PC-3 (cell line): ENCODE measurements around the gene ITGAV. TPM values are rescaled to one million over a fixed set of nuclear protein-coding genes. Genes with fewer than 3 reads are reported as not detected.

Experiments used
- ATAC-seq: fragments of 200-7000 bp; cut with Tn5 transposase; 2 replicates; pipeline ENCODE4 v1.9.1; 2020; ENCODE audit warnings: mild to moderate bottlenecking, moderate library complexity
- BruUV-seq: library from RNA; stranded (reverse); fragments of 400-500 nt; replicated peaks from 2 replicates; lab custom pipeline; 2021; lab: Mats Ljungman, UMichigan
- CTCF ChIA-PET: fragments of 300-600 bp; sonication (Branson Sonifier 250); formaldehyde crosslinking; loops from one replicate; lab custom pipeline; 2022; ENCODE audit warnings: antibody characterized with exemption; lab: Charles Lee
- POLR2A ChIA-PET: fragments of 300-600 bp; sonication (Branson Sonifier 250); formaldehyde crosslinking; loops from one replicate; lab custom pipeline; 2022; ENCODE audit warnings: antibody characterized with exemption; ENCODE audit not compliant: unreplicated experiment; lab: Charles Lee
- DNase-seq: peaks from one replicate; pipeline ENCODE4 v3.0.0-alpha.2; 2015
- H2AFZ ChIP-seq: fragments of 300-600 bp; sonication (generic); 2 replicates; pipeline ENCODE4 v1.6.0; 2016; ENCODE audit warnings: antibody characterized with exemption, low read length
- H3F3A ChIP-seq: fragments of 300-600 bp; sonication (generic); one replicate; pipeline ENCODE4 v1.6.0; 2017; ENCODE audit warnings: antibody characterized with exemption, low read length, control low read depth, mild to moderate bottlenecking; ENCODE audit not compliant: unreplicated experiment
- H3K27ac ChIP-seq: fragments of 300-600 bp; sonication (generic); 2 replicates; pipeline ENCODE4 v1.5.1; 2016; ENCODE audit warnings: mild to moderate bottlenecking, low read length
- H3K27me3 ChIP-seq: fragments of 300-600 bp; sonication (generic); 2 replicates; pipeline ENCODE4 v1.6.1; 2016; ENCODE audit warnings: low read length, mixed read lengths
- H3K36me3 ChIP-seq: fragments of 300-600 bp; sonication (generic); 2 replicates; pipeline ENCODE4 v1.6.1; 2016; ENCODE audit warnings: low read depth, mixed run types, low read length, mixed read lengths
- H3K4me1 ChIP-seq: fragments of 300-600 bp; sonication (generic); 2 replicates; pipeline ENCODE4 v1.5.1; 2016; ENCODE audit warnings: low read length; ENCODE audit not compliant: insufficient read depth
- H3K4me2 ChIP-seq: fragments of 300-600 bp; sonication (generic); 2 replicates; pipeline ENCODE4 v1.6.0; 2016; ENCODE audit warnings: low read length
- H3K4me3 ChIP-seq: fragments of 300-600 bp; sonication (generic); 2 replicates; pipeline ENCODE4 v1.5.1; 2016; ENCODE audit warnings: mild to moderate bottlenecking, low read length, mixed read lengths
- H3K79me2 ChIP-seq: fragments of 300-600 bp; sonication (generic); 2 replicates; pipeline ENCODE4 v1.6.1; 2017; ENCODE audit warnings: low read length, mixed read lengths
- H3K9ac ChIP-seq: fragments of 300-600 bp; sonication (generic); 2 replicates; pipeline ENCODE4 v1.6.0; 2016; ENCODE audit warnings: mild to moderate bottlenecking, low read length
- H3K9me2 ChIP-seq: fragments of 300-600 bp; sonication (generic); replicated peaks from 2 replicates; pipeline ENCODE4 v1.6.1; 2016; ENCODE audit warnings: mixed run types, low read length, mixed read lengths
- H3K9me3 ChIP-seq: fragments of 300-600 bp; sonication (generic); 2 replicates; pipeline ENCODE4 v1.6.1; 2016; ENCODE audit warnings: low read length, mixed read lengths
- H4K20me1 ChIP-seq: fragments of 300-600 bp; sonication (generic); 2 replicates; pipeline ENCODE4 v1.6.1; 2016; ENCODE audit warnings: low read length, mixed read lengths
- CTCF ChIP-seq: fragments of 300-600 bp; sonication (generic); conservative IDR thresholded peaks from 2 replicates; pipeline ENCODE4 v1.5.1; 2017; ENCODE audit warnings: antibody characterized with exemption, low read depth, mild to moderate bottlenecking, low read length
- EZH2 ChIP-seq: fragments of 300-600 bp; sonication (generic); IDR thresholded peaks from one replicate; pipeline ENCODE4 v1.6.1; 2017; ENCODE audit warnings: antibody characterized with exemption, mild to moderate bottlenecking, low read length; ENCODE audit not compliant: unreplicated experiment
- EZH2phosphoT487 ChIP-seq: fragments of 300-600 bp; sonication (generic); IDR thresholded peaks from 2 replicates; pipeline ENCODE4 v1.6.1; 2018; ENCODE audit warnings: mild to moderate bottlenecking, antibody characterized with exemption, low read length, borderline replicate concordance
- intact Hi-C: fragments of 100-400 bp; cut with micrococcal nuclease; formaldehyde crosslinking; loops from 2 replicates; pipeline ENCODE4 v1.9.0; 2023
- total RNA-seq: library from RNA; depleted of rRNA; stranded (reverse); fragments of >200 nt; gene quantifications from 2 replicates; pipeline ENCODE4 v1.2.3, GENCODE V29; 2014

Gene ITGAV
- total RNA-seq, 1 experiment from 2014 or later, result 23.5 TPM

GRCh38 chr2:186599186-186599778 lies 9.4 kb downstream of the ITGAV start:
- intact Hi-C loops, result no loop called here
- H3K36me3 ChIP-seq, result peaks cover 4% of the 10 kb centered on the region; the same call in 1 of the 2 replicates
- ATAC-seq (peak; percentile 79), DNase-seq (no peak)
- ChIA-PET POLR2A (no interaction called here), CTCF (no interaction called here)
- H3K9ac ChIP-seq, result no peak overlapping the region
- H3K79me2 ChIP-seq, result peaks cover 40% of the 10 kb centered on the region
- H3K27me3 ChIP-seq, result no peaks in the 10 kb centered on the region
- H3F3A ChIP-seq, result no peaks in the 10 kb centered on the region
- H3K4me1 ChIP-seq, result peaks cover 21% of the 10 kb centered on the region
- H3K27ac ChIP-seq, result no peak overlapping the region
- H3K4me2 ChIP-seq, result no peak overlapping the region
- BruUV-seq, result no TSS peak
- TF ChIP-seq EZH2phosphoT487 (no peak), EZH2 (no peak), CTCF (no peak)
- 0 out of 2 replicates have a peak, but pooled peaks cover 4% of the 10 kb centered on the region for H4K20me1 ChIP-seq
- no peak overlapping the region for H2AFZ ChIP-seq
- no peaks in the 10 kb centered on the region for H3K9me2 ChIP-seq
- no peak overlapping the region for H3K4me3 ChIP-seq
- no peaks in the 10 kb centered on the region for H3K9me3 ChIP-seq

- Histone ChIP-seq H3K9ac (no peak overlapping the region), H3K27me3 (no peaks in the 10 kb centered on the region), H3F3A (no peaks in the 10 kb centered on the region), H4K20me1 (no peaks in the 10 kb centered on the region), H3K4me2 (no peak overlapping the region), H3K27ac (no peak overlapping the region), H3K4me3 (no peak overlapping the region), H3K9me3 (no peaks in the 10 kb centered on the region), H3K79me2 (peaks cover 11% of the 10 kb centered on the region), H3K9me2 (no peaks in the 10 kb centered on the region), H3K4me1 (peaks cover 13% of the 10 kb centered on the region), H2AFZ (no peak overlapping the region), H3K36me3 (peaks cover 4% of the 10 kb centered on the region; the same call in 1 of the 2 replicates)
- ChIA-PET CTCF (no interaction called here), POLR2A (no interaction called here)
- no TSS peak for BruUV-seq
- intact Hi-C loops, result no loop called here
- no peak for DNase-seq
- ATAC-seq, result no peak
- TF ChIP-seq CTCF (no peak), EZH2 (no peak), EZH2phosphoT487 (no peak)
Observed at GRCh38 chr2:186603286-186603685, 13.4 kb downstream of the ITGAV start.

- peaks cover 4% of the 10 kb centered on the region; the same call in 1 of the 2 replicates for H3K36me3 ChIP-seq
Observed at GRCh38 chr2:186605041-186605440, 15.2 kb downstream of the ITGAV start.

More at GRCh38 chr2:186605041-186605440, 15.2 kb downstream of the ITGAV start:
- H4K20me1 ChIP-seq, result no peaks in the 10 kb centered on the region
- no peak for TF ChIP-seq CTCF
- no peak for TF ChIP-seq EZH2
- no peak for TF ChIP-seq EZH2phosphoT487
- ChIA-PET POLR2A (no interaction called here), CTCF (no interaction called here)
- no peaks in the 10 kb centered on the region for H3K4me1 ChIP-seq
- no peak overlapping the region for H2AFZ ChIP-seq
- ATAC-seq (no peak), DNase-seq (no peak)
- no peak overlapping the region for H3K27ac ChIP-seq
- intact Hi-C loops, result no loop called here
- no peaks in the 10 kb centered on the region for H3K9me2 ChIP-seq
- no TSS peak for BruUV-seq
- no peak overlapping the region for H3K4me2 ChIP-seq
- H3K9me3 ChIP-seq, result no peaks in the 10 kb centered on the region
- no peak overlapping the region for H3K4me3 ChIP-seq
- H3K27me3 ChIP-seq, result no peaks in the 10 kb centered on the region
- H3F3A ChIP-seq, result no peaks in the 10 kb centered on the region
- no peak overlapping the region for H3K9ac ChIP-seq
- H3K79me2 ChIP-seq, result peaks cover 4% of the 10 kb centered on the region; the same call in 1 of the 2 replicates
